Measurements from ENCODE around the gene TMEM167A.

- TF ChIP-seq PKNOX1 (IDR thresholded peaks at IDR 0.05): no peak
- no peak for TF ChIP-seq ELF4 (IDR thresholded peaks at IDR 0.05)
- no peak for TF ChIP-seq FOXK2 (IDR thresholded peaks at IDR 0.05)
- TF ChIP-seq FOXM1 (IDR thresholded peaks at IDR 0.05; ENCODE audit: borderline replicate concordance): no peak
- no peak for TF ChIP-seq FOXA1 (IDR thresholded peaks at IDR 0.05)
- no peak for TF ChIP-seq SUZ12 (IDR thresholded peaks at IDR 0.05)
- TF ChIP-seq NFRKB (IDR thresholded peaks at IDR 0.05): no peak
- TF ChIP-seq BHLHE40 (IDR thresholded peaks at IDR 0.05; ENCODE audit: borderline replicate concordance): no peak
Observed at GRCh38 chr5:83115816-83116215, 38.6 kb upstream of the TMEM167A start.
